ENCODE measurements around the gene TBC1D32. TPM values are rescaled to one million over a fixed set of nuclear protein-coding genes. Genes with fewer than 3 reads are reported as not detected.
A peak's percentile ranks its signal among the peaks of the same experiment; 100 is the strongest.
"Not testable (repeated sequence)": the region's sequence is repeated elsewhere in the genome, so short reads cannot be mapped to it uniquely, and the experiment has no call there.

TBC1D32 gene
- total RNA-seq, 1 donor from 2014 or later: 8.9 TPM

DNA sequence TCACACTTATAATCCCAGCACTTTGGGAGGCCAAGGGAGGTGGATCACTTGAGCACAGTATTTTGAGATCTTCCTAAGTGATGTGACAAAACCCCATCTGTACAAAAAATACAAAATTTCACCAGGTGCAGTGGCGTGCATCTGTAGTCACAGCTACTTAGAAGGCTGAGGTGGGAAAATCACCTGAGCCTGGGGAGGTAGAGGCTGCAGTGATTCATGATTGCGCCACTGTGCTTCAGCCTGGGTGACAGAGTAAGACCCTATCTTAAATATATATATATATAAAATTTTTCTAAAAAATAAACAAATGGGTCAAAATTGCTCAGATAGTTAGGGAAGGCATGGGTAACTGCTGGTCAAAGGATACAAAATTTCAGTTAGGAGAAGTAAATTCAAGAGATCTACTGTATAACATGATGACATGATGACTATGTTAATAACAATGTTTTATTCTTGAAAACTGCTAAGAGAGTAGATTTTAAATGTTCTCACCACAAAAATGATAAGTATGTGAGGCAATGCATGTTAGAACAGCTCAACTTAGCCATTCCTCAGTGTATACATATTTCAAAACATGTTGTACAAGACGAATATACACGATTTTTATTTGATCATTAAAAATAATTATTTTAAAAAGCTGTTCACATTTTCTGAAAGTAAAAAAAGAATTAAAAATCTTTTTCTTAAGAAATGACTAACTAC, 24.4 kb downstream of the TBC1D32 start:
- Histone ChIP-seq H3K4me1 (ENCODE audit: insufficient read depth, low read length) (no peaks in the 10 kb centered on the region), H3K79me2 (ENCODE audit: insufficient read depth, low read length) (no peaks in the 10 kb centered on the region)
- H3K4me1 Mint-ChIP-seq (ENCODE audit: low read depth, unreplicated experiment): peaks cover 7% of the 10 kb centered on the region

DNA sequence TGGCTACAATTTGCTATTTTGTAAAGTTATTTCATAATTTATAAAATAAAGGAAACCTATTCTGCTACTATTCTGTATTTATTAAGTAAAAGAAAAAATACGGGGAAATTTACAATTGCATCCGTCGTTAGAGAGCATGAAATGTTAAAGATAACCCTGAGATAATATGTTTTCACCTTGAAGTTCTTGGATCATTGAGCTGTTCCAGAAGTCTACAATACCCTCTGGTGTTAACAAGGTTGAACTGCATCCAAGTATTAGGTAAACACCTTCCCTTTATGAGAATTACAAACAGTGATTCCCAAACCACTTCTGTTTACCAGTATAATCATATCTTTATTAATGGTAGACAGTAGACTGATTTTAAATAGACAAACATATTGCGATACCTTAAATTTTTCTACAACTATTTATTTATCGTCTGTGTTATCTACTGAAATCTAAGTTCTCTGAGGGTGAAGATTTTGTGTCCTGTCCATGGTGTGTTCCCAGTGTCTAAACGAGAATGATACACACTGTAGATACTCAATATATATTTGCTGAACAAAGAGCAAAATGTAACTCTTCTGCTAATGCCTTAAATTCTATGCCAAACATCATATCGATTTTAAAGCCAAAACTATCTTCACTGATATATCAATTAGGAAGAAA, 28.2 kb downstream of the TBC1D32 start:
- H3K9me3 Mint-ChIP-seq (ENCODE audit: unreplicated experiment): peaks cover 2% of the 10 kb centered on the region
- TF ChIP-seq, protein P1, sequence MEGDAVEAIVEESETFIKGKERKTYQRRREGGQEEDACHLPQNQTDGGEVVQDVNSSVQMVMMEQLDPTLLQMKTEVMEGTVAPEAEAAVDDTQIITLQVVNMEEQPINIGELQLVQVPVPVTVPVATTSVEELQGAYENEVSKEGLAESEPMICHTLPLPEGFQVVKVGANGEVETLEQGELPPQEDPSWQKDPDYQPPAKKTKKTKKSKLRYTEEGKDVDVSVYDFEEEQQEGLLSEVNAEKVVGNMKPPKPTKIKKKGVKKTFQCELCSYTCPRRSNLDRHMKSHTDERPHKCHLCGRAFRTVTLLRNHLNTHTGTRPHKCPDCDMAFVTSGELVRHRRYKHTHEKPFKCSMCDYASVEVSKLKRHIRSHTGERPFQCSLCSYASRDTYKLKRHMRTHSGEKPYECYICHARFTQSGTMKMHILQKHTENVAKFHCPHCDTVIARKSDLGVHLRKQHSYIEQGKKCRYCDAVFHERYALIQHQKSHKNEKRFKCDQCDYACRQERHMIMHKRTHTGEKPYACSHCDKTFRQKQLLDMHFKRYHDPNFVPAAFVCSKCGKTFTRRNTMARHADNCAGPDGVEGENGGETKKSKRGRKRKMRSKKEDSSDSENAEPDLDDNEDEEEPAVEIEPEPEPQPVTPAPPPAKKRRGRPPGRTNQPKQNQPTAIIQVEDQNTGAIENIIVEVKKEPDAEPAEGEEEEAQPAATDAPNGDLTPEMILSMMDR (IDR thresholded peaks at IDR 0.05; ENCODE audit: insufficient read depth, low read depth, low read length): peak; percentile 62
- TF ChIP-seq EZH2 (IDR thresholded peaks at IDR 0.05; ENCODE audit: insufficient read depth, low read length): no peak
- DNase-seq (ENCODE audit: low read depth) (peak; percentile 16), FAIRE-seq (peak; percentile 49)
- Histone ChIP-seq H3K9me3 (ENCODE audit: insufficient read depth, low read depth, low read length) (no peaks in the 10 kb centered on the region), H4K20me1 (ENCODE audit: insufficient read depth, low read length) (no peaks in the 10 kb centered on the region), H2AFZ (ENCODE audit: low read depth, low read length) (no peak overlapping the region), H3K9ac (ENCODE audit: low read length) (no peak overlapping the region), H3K4me1 (ENCODE audit: insufficient read depth, low read length) (no peaks in the 10 kb centered on the region), H3K4me2 (ENCODE audit: low read length) (no peak overlapping the region), H3K27ac (ENCODE audit: low read depth, low read length) (no peak overlapping the region), H3K27me3 (ENCODE audit: insufficient read depth, low read length) (no peaks in the 10 kb centered on the region), H3K4me3 (ENCODE audit: insufficient read depth, low read depth, low read length) (no peak overlapping the region), H3K36me3 (ENCODE audit: insufficient read depth, low read length) (no peaks in the 10 kb centered on the region), H3K79me2 (ENCODE audit: insufficient read depth, low read length) (no peaks in the 10 kb centered on the region)
- no peak overlapping the region for H3K27ac Mint-ChIP-seq (ENCODE audit: unreplicated experiment)
- no peaks in the 10 kb centered on the region for H3K27me3 Mint-ChIP-seq (ENCODE audit: low read depth, unreplicated experiment)
- no peaks in the 10 kb centered on the region for H3K36me3 Mint-ChIP-seq (ENCODE audit: low read depth, unreplicated experiment)
- H3K4me3 Mint-ChIP-seq (ENCODE audit: unreplicated experiment): no peak overlapping the region
- H3K4me1 Mint-ChIP-seq (ENCODE audit: low read depth, unreplicated experiment): peaks cover 7% of the 10 kb centered on the region

More for the DNA sequence above, 24.4 kb downstream of the TBC1D32 start:
- no peak overlapping the region for H3K4me3 ChIP-seq (ENCODE audit: insufficient read depth, low read depth, low read length)
- no peaks in the 10 kb centered on the region for H3K9me3 ChIP-seq (ENCODE audit: insufficient read depth, low read depth, low read length)
- H2AFZ ChIP-seq (ENCODE audit: low read depth, low read length): no peak overlapping the region
- H3K27ac Mint-ChIP-seq (ENCODE audit: unreplicated experiment): no peak overlapping the region
- no peak overlapping the region for H3K4me2 ChIP-seq (ENCODE audit: low read length)
- H3K4me3 Mint-ChIP-seq (ENCODE audit: unreplicated experiment): no peak overlapping the region
- H3K9ac ChIP-seq (ENCODE audit: low read length): no peak overlapping the region
- no peak for TF ChIP-seq EZH2 (IDR thresholded peaks at IDR 0.05; ENCODE audit: insufficient read depth, low read length)
- TF ChIP-seq, protein P1 (IDR thresholded peaks at IDR 0.05; ENCODE audit: insufficient read depth, low read depth, low read length): no peak
- peaks cover 3% of the 10 kb centered on the region for H3K9me3 Mint-ChIP-seq (ENCODE audit: unreplicated experiment)
- H3K27me3 ChIP-seq (ENCODE audit: insufficient read depth, low read length): no peaks in the 10 kb centered on the region
- DNase-seq (ENCODE audit: low read depth) (peak; percentile 71), FAIRE-seq (peak; percentile 5)
- H3K27me3 Mint-ChIP-seq (ENCODE audit: low read depth, unreplicated experiment): no peaks in the 10 kb centered on the region
- H3K36me3 ChIP-seq (ENCODE audit: insufficient read depth, low read length): no peaks in the 10 kb centered on the region
- no peaks in the 10 kb centered on the region for H3K36me3 Mint-ChIP-seq (ENCODE audit: low read depth, unreplicated experiment)
- no peak overlapping the region for H3K27ac ChIP-seq (ENCODE audit: low read depth, low read length)
- H4K20me1 ChIP-seq (ENCODE audit: insufficient read depth, low read length): no peaks in the 10 kb centered on the region

DNA sequence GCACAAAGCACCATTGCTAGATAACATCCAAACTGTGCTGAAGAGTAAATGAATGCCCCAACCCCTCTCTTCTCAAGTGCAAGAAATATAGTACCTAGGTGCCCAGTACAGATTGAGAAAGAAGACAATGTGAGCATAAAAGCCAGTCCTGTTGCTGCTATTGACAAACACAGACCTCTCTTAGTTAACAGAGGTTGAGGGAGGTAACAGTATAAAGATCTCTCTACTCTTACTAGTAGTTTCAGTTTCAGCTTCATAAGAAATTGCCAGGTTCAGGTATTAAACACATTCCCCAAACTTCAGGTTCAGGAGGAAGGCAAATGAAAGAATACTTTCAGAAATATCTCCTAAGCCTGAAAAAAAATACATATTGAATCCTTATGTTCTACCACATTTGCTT, 31.4 kb downstream of the TBC1D32 start:
- no peak overlapping the region for H3K27ac Mint-ChIP-seq (ENCODE audit: unreplicated experiment)
- FAIRE-seq (no peak), DNase-seq (ENCODE audit: low read depth) (no peak)
- H3K27me3 Mint-ChIP-seq (ENCODE audit: low read depth, unreplicated experiment): no peaks in the 10 kb centered on the region
- no peaks in the 10 kb centered on the region for H3K36me3 Mint-ChIP-seq (ENCODE audit: low read depth, unreplicated experiment)
- no peaks in the 10 kb centered on the region for H3K4me1 ChIP-seq (ENCODE audit: insufficient read depth, low read length)
- no peaks in the 10 kb centered on the region for H3K4me1 Mint-ChIP-seq (ENCODE audit: low read depth, unreplicated experiment)
- H3K4me3 Mint-ChIP-seq (ENCODE audit: unreplicated experiment): no peak overlapping the region
- H2AFZ ChIP-seq (ENCODE audit: low read depth, low read length): no peak overlapping the region
- no peaks in the 10 kb centered on the region for H3K36me3 ChIP-seq (ENCODE audit: insufficient read depth, low read length)
- no peak overlapping the region for H3K27ac ChIP-seq (ENCODE audit: low read depth, low read length)
- H3K27me3 ChIP-seq (ENCODE audit: insufficient read depth, low read length): no peaks in the 10 kb centered on the region
- H3K9ac ChIP-seq (ENCODE audit: low read length): no peak overlapping the region
- H3K4me3 ChIP-seq (ENCODE audit: insufficient read depth, low read depth, low read length): no peak overlapping the region
- H4K20me1 ChIP-seq (ENCODE audit: insufficient read depth, low read length): no peaks in the 10 kb centered on the region
- TF ChIP-seq EZH2 (IDR thresholded peaks at IDR 0.05; ENCODE audit: insufficient read depth, low read length): no peak
- TF ChIP-seq, protein P1 (IDR thresholded peaks at IDR 0.05; ENCODE audit: insufficient read depth, low read depth, low read length): no peak
- H3K4me2 ChIP-seq (ENCODE audit: low read length): no peak overlapping the region
- H3K79me2 ChIP-seq (ENCODE audit: insufficient read depth, low read length): no peaks in the 10 kb centered on the region
- H3K9me3 Mint-ChIP-seq (ENCODE audit: unreplicated experiment): peaks cover 3% of the 10 kb centered on the region
- H3K9me3 ChIP-seq (ENCODE audit: insufficient read depth, low read depth, low read length): no peaks in the 10 kb centered on the region

DNA sequence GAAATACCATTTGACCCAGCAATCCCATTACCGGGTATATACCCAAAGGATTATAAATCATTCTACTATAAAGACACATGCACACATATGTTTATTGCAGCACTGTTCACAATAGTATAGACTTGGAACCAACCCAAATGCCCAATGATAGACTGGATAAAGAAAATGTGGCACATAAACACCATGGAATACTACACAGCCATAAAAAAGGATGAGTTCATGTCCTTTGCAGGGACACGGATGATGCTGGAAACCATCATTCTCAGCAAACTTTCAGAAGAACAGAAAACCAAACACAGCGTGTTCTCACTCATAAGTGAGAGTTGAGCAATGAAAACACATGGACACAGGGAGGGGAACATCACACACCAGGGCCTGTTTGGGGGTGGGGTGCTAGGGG, 33.1 kb downstream of the TBC1D32 start:
- not testable (repeated sequence) for H3K4me2 ChIP-seq (ENCODE audit: low read length); H3K4me1 Mint-ChIP-seq (ENCODE audit: low read depth, unreplicated experiment); DNase-seq (ENCODE audit: low read depth); H3K27ac Mint-ChIP-seq (ENCODE audit: unreplicated experiment); H3K27me3 Mint-ChIP-seq (ENCODE audit: low read depth, unreplicated experiment); H3K9ac ChIP-seq (ENCODE audit: low read length); H3K36me3 Mint-ChIP-seq (ENCODE audit: low read depth, unreplicated experiment); H3K27me3 ChIP-seq (ENCODE audit: insufficient read depth, low read length); H3K9me3 Mint-ChIP-seq (ENCODE audit: unreplicated experiment); FAIRE-seq; H3K79me2 ChIP-seq (ENCODE audit: insufficient read depth, low read length); H2AFZ ChIP-seq (ENCODE audit: low read depth, low read length); H3K4me1 ChIP-seq (ENCODE audit: insufficient read depth, low read length); H4K20me1 ChIP-seq (ENCODE audit: insufficient read depth, low read length); H3K4me3 Mint-ChIP-seq (ENCODE audit: unreplicated experiment); H3K27ac ChIP-seq (ENCODE audit: low read depth, low read length); H3K36me3 ChIP-seq (ENCODE audit: insufficient read depth, low read length); H3K4me3 ChIP-seq (ENCODE audit: insufficient read depth, low read depth, low read length); H3K9me3 ChIP-seq (ENCODE audit: insufficient read depth, low read depth, low read length)

Data from astrocyte (in vitro differentiated cells and primary cell).